ENCODE data around the gene MAP4K2. TPM values are rescaled to one million over a fixed set of nuclear protein-coding genes. Genes with fewer than 3 reads are reported as not detected.

MAP4K2 gene
- total and polyA plus RNA-seq, 2 of the 8 experiments (the other 6 are each of a cell fraction or from before 2014, with no cell fraction given): 20.1 to 20.7 TPM

GRCh38 chr11:64762674-64763525 lies 40.1 kb downstream of the MAP4K2 start (continued):
- peak; percentile 64 to 86; a peak in 3 of 4 replicates for TF ChIP-seq SIN3A (conservative IDR thresholded peaks at IDR 0.05 in 1 of 2, IDR thresholded peaks at IDR 0.05 in 1 of 2; ENCODE audit: low read depth in 1 of 2, low read length in 2 of 2)

Measured in H1 (cell line).